HEK293 (cell line): ENCODE measurements around the gene C19orf44.

ENCODE experiments used
- CTCF ChIA-PET: fragments of 350-600 bp; formaldehyde crosslinking; extraction: SDS; loops from one replicate; lab custom pipeline; 2021; ENCODE audit warnings: antibody characterized with exemption; lab: Yijun Ruan, JAX
- POLR2A ChIA-PET: fragments of 300-600 bp; formaldehyde crosslinking; extraction: SDS; loops from one replicate; lab custom pipeline; 2020; ENCODE audit warnings: antibody characterized with exemption, inconsistent platforms; lab: Yijun Ruan, JAX
- H3K27ac ChIP-seq: fragments of 200-500 bp; sonication (Bioruptor generic); 2 replicates; pipeline ENCODE4 v1.5.1; 2014; ENCODE audit warnings: low read depth, low read length, control low read depth, inconsistent platforms; ENCODE audit errors: extremely low read depth
- H3K36me3 ChIP-seq, 2 experiments: fragments of 200-500 bp in 1 of 2; sonication (Bioruptor generic) in 1 of 2; 1 replicate in 1 of 2; 2 replicates in 1 of 2; pipeline ENCODE4 v1.5.1; 2014 to 2017; ENCODE audit warnings: inconsistent platforms in 2 of 2, low read length in 2 of 2; ENCODE audit not compliant: control insufficient read depth in 2 of 2, insufficient read depth in 1 of 2
- H3K4me1 ChIP-seq: fragments of 200-500 bp; sonication (Bioruptor generic); 2 replicates; pipeline ENCODE4 v1.5.1; 2014; ENCODE audit warnings: mild to moderate bottlenecking, low read length, inconsistent platforms; ENCODE audit not compliant: control insufficient read depth, insufficient read depth
- H3K4me3 ChIP-seq: 2 replicates; pipeline ENCODE4 v1.5.1; 2011; ENCODE audit warnings: low read depth, mild to moderate bottlenecking, control low read depth, low read length, moderate library complexity
- H3K9me3 ChIP-seq: fragments of 200-500 bp; sonication (Bioruptor generic); 2 replicates; pipeline ENCODE4 v1.5.1; 2014; ENCODE audit warnings: low read depth, low read length, inconsistent platforms; ENCODE audit not compliant: control insufficient read depth, insufficient read depth
- GLI2 ChIP-seq: fragments of 450-650 bp; formaldehyde crosslinking; IDR thresholded peaks from 2 replicates; pipeline ENCODE4; 2017; ENCODE audit warnings: missing biosample characterization, missing genetic modification characterization, low read depth, borderline replicate concordance
- SP7 ChIP-seq: fragments of 450-650 bp; formaldehyde crosslinking; IDR thresholded peaks from 2 replicates; pipeline ENCODE4 v1.5.1; 2016; ENCODE audit warnings: missing biosample characterization, missing genetic modification characterization
- ZNF132 ChIP-seq: fragments of 450-650 bp; formaldehyde crosslinking; IDR thresholded peaks from 2 replicates; pipeline ENCODE4 v1.5.1; 2017; ENCODE audit warnings: missing biosample characterization, missing genetic modification characterization, borderline replicate concordance
- ZNF16 ChIP-seq: fragments of 450-650 bp; formaldehyde crosslinking; IDR thresholded peaks from 2 replicates; pipeline ENCODE4 v1.5.1; 2016; ENCODE audit warnings: low read depth, missing biosample characterization, missing genetic modification characterization
- ZNF239 ChIP-seq: fragments of 450-650 bp; formaldehyde crosslinking; IDR thresholded peaks from 2 replicates; pipeline ENCODE4 v1.5.1; 2016; ENCODE audit warnings: missing biosample characterization, missing genetic modification characterization
- ZNF248 ChIP-seq: fragments of 450-650 bp; formaldehyde crosslinking; IDR thresholded peaks from 2 replicates; pipeline ENCODE4 v1.5.1; 2017; ENCODE audit warnings: missing biosample characterization, missing genetic modification characterization
- ZNF600 ChIP-seq: fragments of 450-650 bp; formaldehyde crosslinking; IDR thresholded peaks from 2 replicates; pipeline ENCODE4 v1.5.1; 2016; ENCODE audit warnings: missing biosample characterization, missing genetic modification characterization
- ZNF768 ChIP-seq: fragments of 450-650 bp; formaldehyde crosslinking; IDR thresholded peaks from 2 replicates; pipeline ENCODE4 v1.5.1; 2018; ENCODE audit warnings: missing biosample characterization, mild to moderate bottlenecking, missing genetic modification characterization
- ZNF776 ChIP-seq: fragments of 450-650 bp; formaldehyde crosslinking; IDR thresholded peaks from 2 replicates; pipeline ENCODE4 v1.5.0; 2017; ENCODE audit warnings: missing biosample characterization, missing genetic modification characterization, borderline replicate concordance
- ZSCAN16 ChIP-seq: fragments of 450-650 bp; formaldehyde crosslinking; IDR thresholded peaks from 2 replicates; pipeline ENCODE4 v1.5.1; 2016; ENCODE audit warnings: missing biosample characterization, missing genetic modification characterization
- TF ChIP-seq, protein P1 (sequence below): fragments of 450-650 bp; formaldehyde crosslinking; IDR thresholded peaks from 2 replicates; pipeline ENCODE4 v1.5.1; 2016; ENCODE audit warnings: missing biosample characterization, missing genetic modification characterization
- TF ChIP-seq, protein P2 (sequence below): fragments of 450-650 bp; formaldehyde crosslinking; IDR thresholded peaks from 2 replicates; pipeline ENCODE4 v1.5.1; 2016; ENCODE audit warnings: missing biosample characterization, missing genetic modification characterization

Gene C19orf44

DNA sequence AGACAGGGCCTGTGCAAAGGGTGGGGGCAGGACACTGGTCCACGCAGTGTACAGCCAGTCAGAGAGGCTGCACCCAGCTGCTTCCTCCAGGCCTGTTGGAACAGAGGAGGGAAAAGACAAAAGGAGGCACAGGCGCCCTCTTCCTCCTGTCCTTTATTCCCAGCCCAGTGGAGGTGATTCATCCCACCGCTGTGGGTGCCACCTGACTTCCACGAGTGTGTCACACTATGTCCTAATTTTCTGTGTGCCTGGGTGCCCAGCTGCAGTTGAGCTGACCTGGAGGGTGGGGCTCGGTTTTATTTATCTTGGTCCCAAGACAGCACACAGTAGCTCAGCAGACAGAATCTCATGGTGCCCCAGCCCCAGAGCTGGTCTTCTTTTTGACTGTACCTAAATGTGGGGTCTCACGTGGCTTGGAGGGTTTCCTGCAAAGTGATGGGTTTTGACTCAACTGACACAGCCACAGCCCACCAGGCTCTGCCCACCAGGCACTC, 33.4 kb upstream of the C19orf44 start:
- no peak overlapping the region for H3K4me3 ChIP-seq
- H3K9me3 ChIP-seq: no peaks in the 10 kb centered on the region
- CTCF ChIA-PET: interaction anchor here (0.7 to 2.5 kb wide), 3 partner anchors 9 to 24 kb away, joined by 3 to 16 read pairs (median 4); no protein-coding TSS in a partner anchor
- POLR2A ChIA-PET: no interaction called here
- H3K27ac ChIP-seq: no peak overlapping the region
- no peak for TF ChIP-seq ZSCAN16
- no peak for TF ChIP-seq ZNF248 (tag by site-specific recombination)
- no peak for TF ChIP-seq ZNF132 (tag by site-specific recombination)
- no peak for TF ChIP-seq ZNF239 (tag by site-specific recombination)
- no peak for TF ChIP-seq ZNF768 (tag by site-specific recombination)
- TF ChIP-seq ZNF776 (tag by site-specific recombination): no peak
- no peak for TF ChIP-seq SP7
- TF ChIP-seq, protein P1, sequence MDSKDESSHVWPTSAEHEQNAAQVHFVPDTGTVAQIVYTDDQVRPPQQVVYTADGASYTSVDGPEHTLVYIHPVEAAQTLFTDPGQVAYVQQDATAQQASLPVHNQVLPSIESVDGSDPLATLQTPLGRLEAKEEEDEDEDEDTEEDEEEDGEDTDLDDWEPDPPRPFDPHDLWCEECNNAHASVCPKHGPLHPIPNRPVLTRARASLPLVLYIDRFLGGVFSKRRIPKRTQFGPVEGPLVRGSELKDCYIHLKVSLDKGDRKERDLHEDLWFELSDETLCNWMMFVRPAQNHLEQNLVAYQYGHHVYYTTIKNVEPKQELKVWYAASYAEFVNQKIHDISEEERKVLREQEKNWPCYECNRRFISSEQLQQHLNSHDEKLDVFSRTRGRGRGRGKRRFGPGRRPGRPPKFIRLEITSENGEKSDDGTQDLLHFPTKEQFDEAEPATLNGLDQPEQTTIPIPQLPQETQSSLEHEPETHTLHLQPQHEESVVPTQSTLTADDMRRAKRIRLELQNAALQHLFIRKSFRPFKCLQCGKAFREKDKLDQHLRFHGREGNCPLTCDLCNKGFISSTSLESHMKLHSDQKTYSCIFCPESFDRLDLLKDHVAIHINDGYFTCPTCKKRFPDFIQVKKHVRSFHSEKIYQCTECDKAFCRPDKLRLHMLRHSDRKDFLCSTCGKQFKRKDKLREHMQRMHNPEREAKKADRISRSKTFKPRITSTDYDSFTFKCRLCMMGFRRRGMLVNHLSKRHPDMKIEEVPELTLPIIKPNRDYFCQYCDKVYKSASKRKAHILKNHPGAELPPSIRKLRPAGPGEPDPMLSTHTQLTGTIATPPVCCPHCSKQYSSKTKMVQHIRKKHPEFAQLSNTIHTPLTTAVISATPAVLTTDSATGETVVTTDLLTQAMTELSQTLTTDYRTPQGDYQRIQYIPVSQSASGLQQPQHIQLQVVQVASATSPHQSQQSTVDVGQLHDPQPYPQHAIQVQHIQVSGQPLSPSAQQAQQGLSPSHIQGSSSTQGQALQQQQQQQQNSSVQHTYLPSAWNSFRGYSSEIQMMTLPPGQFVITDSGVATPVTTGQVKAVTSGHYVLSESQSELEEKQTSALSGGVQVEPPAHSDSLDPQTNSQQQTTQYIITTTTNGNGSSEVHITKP (tag by site-specific recombination): peak; percentile 50
- TF ChIP-seq, all 188 proteins: peak for 1
- Histone ChIP-seq H3K4me1 (peaks cover under 1% of the 10 kb centered on the region; the same call in 1 of the 2 replicates), H3K36me3 (peaks cover 4 to 5% of the 10 kb centered on the region in 2 experiments; a peak in 2 of 3 replicates)

DNA sequence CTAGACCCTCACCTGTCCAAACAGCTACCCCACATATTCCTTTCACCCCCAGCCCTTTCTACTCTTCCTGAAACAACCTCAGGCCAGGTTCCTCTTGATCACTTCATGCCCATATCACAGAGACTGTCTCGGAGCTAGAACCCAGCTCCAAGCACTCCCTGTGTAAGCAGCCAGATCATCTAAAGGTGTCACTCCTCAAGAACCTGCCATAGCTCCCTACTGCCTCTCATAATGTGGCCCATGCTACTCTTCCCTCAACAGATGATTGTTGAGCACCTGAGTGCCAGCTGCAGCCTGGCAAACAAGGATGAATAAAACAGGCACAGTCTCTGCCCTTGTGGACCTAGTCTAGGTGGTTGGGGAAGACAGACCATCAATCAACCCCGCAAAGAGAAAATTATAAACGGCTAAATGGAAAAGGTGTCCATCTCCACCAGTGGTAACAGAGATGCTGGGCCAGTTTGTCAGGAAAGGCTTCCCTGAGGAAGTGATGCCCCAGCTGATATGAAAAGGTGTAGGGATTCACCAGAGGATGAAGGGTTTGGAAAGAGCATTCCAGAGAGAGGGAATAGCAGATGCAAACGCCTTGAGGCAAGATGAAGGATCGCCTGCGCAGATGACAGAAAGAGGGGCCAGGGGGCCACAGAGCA, 32.7 kb upstream of the C19orf44 start:
- H3K4me1 ChIP-seq: no peaks in the 10 kb centered on the region
- H3K9me3 ChIP-seq: no peaks in the 10 kb centered on the region
- no peak overlapping the region for H3K4me3 ChIP-seq
- no peak overlapping the region for H3K27ac ChIP-seq
- POLR2A ChIA-PET: no interaction called here
- peaks cover 4 to 5% of the 10 kb centered on the region in 2 experiments; a peak in 2 of 3 replicates for H3K36me3 ChIP-seq
- TF ChIP-seq GLI2 (tag by site-specific recombination) (no peak), ZNF16 (peak; percentile 96)
- TF ChIP-seq, all 188 proteins: peak for 1
- CTCF ChIA-PET: interaction anchor here (1.0 to 2.5 kb wide), 2 partner anchors 22 to 23 kb away, joined by 4 to 16 read pairs; no protein-coding TSS in a partner anchor

DNA sequence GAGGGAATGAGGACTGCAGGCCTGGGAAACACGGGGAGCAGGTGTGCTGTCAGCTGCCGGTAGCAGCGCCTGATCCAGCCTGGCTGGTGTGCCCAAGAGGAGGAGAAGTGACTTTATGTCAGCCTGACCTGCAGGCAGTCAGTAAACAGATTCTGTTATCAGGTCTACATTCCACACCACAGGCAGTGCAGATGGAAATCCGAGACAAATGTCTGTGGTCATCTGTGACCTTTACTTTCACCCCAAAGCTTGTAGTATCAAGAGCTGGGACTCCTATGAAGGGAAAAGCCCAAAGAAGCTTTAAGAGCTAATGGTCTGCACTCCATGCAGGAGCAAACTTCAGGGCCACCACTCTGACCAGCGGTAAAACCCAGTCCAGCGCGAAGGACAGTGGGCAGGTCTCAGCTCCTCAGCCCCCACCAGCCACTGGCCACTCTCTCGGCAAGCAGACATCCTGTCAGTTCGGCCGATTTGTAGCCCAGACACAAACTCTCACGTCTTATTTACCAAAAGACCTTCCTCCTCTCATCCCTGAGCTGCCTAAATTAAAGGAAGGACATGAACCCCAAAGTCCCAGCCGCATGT, 32.1 kb upstream of the C19orf44 start:
- Histone ChIP-seq H3K36me3 (peaks cover 4 to 5% of the 10 kb centered on the region in 2 experiments; a peak in 2 of 3 replicates), H3K4me1 (no peaks in the 10 kb centered on the region), H3K4me3 (no peak overlapping the region), H3K27ac (no peak overlapping the region), H3K9me3 (no peaks in the 10 kb centered on the region)
- ChIA-PET POLR2A (interaction anchor here (0.7 to 1.1 kb wide), 2 partner anchors 32 to 50 kb away, joined by 3 to 5 read pairs; partner anchors contain the start of genes C19orf44 and CALR3), CTCF (interaction anchor here (0.6 to 2.5 kb wide), 4 partner anchors 22 to 91 kb away, joined by 3 to 16 read pairs (median 4); no protein-coding TSS in a partner anchor)
- TF ChIP-seq ZNF600 (tag by site-specific recombination): 0 out of 2 replicates have a peak, but pooled peaks have one; percentile 21
- TF ChIP-seq, protein P2, sequence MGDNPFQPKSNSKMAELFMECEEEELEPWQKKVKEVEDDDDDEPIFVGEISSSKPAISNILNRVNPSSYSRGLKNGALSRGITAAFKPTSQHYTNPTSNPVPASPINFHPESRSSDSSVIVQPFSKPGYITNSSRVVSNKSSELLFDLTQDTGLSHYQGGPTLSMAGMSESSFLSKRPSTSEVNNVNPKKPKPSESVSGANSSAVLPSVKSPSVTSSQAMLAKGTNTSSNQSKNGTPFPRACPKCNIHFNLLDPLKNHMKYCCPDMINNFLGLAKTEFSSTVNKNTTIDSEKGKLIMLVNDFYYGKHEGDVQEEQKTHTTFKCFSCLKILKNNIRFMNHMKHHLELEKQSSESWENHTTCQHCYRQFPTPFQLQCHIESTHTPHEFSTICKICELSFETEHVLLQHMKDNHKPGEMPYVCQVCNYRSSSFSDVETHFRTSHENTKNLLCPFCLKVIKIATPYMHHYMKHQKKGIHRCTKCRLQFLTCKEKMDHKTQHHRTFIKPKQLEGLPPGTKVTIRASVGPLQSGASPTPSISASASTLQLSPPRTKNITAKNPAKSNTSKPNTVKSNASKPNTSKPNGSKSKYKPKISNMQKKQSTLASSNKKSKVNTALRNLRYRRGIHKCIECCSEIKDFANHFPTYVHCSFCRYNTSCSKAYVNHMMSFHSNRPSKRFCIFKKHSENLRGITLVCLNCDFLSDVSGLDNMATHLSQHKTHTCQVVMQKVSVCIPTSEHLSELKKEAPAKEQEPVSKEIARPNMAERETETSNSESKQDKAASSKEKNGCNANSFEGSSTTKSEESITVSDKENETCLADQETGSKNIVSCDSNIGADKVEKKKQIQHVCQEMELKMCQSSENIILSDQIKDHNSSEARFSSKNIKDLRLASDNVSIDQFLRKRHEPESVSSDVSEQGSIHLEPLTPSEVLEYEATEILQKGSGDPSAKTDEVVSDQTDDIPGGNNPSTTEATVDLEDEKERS (tag by site-specific recombination): no peak
